ENCODE results near the gene EXOC3L4.

Gene EXOC3L4

DNA sequence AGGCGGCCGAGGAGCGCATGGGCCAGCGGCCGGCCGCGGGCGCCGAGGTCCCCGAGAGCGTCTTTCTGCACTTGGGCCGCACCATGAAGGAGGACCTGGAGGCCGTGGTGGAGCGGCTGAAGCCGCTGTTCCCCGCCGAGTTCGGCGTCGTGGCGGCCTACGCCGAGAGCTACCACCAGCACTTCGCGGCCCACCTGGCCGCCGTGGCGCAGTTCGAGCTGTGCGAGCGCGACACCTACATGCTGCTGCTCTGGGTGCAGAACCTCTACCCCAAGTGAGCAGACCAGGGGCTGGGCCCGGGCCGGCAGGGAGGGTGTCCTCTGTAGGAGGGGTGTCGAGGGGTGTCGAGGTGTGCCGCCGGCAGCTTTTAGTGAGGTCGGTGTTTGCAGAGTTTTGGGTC, 32.8 kb downstream of the EXOC3L4 start:
- peak overlapping the region in 3 of 7 experiments; percentile 11 to 70 (median 31) for H3K4me3 ChIP-seq

DNA sequence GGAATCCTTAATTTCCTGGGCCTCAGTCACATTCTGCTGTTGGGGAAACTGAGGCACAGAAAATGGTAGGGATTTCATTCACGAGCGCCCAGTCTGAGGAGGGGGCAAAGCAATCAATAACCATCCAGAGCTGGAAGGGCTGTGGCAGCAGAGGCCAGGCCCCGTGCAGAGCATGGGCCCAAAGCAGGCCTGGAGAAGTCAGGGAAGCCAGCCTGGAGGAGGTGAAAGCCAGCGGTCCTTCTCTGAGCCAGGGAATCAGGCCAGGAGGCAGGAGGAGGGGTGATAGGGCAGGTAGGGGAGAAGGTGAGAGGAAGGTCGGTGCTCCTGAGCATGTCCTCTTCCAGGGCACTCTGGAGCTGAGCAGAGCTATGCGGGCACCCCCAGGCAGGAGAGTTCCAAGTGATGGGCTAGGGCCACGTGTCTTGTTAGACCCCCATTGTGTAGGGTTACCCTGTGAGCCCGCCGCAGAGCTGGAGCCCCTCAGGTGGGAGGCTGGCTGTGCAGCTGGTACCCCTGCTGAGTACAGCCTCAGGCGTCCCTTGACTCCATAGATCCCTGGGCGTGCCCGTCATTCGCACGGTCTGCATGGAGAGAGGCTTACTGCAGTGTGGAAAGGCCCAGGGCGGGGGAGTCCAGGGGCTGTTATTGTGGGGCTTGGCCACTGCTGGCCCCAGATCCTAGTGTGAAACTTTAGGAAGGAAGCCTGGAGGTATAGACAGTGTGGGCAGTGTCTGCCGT, 33.5 kb downstream of the EXOC3L4 start:
- Histone ChIP-seq H3K27ac (peak overlapping the region in 8 of 21 experiments; percentile 12 to 51 (median 46)), H3K4me3 (peak overlapping the region in 2 of 7 experiments; percentile 11 to 31)

More for the DNA sequence above, 32.8 kb downstream of the EXOC3L4 start:
- H3K27ac ChIP-seq = peak overlapping the region in 1 of 21 experiments; percentile 30

DNA sequence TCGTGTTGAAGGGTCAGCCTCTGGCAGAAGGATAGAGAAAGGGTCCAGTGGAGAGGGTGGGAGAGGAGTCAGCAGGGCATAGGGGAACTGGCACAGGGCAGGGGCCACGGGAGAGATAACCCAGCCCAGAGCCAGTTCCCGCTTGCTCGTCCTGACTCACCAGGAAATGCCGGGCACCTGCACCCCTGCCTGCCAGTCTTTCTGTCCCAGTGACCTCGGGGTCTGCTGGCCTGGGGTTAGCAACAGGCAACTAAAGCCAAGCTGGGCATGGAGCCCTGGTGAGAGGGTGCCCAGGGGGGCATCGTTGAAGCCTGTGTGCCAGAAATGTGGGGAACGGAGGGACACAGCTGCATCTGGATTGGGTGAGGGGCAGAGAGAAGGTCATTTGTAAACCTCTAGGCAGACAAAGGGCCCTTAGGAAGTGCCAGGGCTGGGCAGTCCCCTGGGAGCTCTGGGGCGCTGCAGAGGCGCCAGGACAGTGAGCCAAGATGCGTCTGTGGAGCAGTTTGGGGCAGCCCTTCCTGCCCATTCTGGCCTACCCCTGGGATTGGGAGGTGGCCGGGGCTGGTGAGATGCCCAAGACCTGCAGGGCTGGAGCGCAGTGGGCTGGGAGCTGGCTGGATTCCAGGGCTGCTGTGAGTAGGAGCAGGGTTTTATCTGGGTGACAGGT, 34.2 kb downstream of the EXOC3L4 start:
- H3K4me3 ChIP-seq = peak overlapping the region in 1 of 7 experiments; percentile 31
- peak overlapping the region in 8 of 21 experiments; percentile 12 to 75 (median 48) for H3K27ac ChIP-seq

DNA sequence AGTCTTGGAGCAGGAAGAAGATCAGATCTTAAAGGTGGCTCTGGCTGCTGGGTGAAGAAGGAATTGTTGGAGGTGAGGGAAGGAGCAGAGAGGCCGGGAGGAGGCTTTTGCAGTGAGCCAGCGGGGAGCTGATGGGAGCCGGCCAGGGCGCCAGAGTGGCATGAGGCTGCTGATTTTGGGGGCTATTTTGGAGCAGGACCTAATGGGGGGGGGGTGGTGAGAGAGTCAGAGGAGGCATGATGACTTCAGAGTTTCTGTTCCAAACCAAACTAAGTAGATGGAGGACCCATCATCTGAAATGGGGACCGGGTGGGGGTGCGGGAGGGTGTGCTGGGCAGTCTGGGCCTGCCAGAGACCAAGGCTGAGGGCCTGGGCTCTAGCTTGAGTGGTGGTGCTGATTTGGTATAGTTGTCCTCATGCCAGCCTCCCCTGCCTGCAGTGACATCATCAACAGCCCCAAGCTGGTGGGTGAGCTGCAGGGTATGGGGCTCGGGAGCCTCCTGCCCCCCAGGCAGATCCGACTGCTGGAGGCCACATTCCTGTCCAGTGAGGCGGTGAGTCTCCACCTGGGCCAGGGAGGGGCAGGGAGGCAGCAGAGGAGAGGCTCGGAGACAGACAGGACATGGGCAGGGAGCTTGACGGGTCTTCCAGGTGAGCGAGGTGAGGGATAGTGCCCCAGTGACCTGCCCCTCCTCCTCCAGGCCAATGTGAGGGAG, 34.9 kb downstream of the EXOC3L4 start:
- Histone ChIP-seq H3K4me3 (peak overlapping the region in 1 of 7 experiments; percentile 31), H3K27ac (peak overlapping the region in 4 of 21 experiments; percentile 26 to 75 (median 40))

DNA sequence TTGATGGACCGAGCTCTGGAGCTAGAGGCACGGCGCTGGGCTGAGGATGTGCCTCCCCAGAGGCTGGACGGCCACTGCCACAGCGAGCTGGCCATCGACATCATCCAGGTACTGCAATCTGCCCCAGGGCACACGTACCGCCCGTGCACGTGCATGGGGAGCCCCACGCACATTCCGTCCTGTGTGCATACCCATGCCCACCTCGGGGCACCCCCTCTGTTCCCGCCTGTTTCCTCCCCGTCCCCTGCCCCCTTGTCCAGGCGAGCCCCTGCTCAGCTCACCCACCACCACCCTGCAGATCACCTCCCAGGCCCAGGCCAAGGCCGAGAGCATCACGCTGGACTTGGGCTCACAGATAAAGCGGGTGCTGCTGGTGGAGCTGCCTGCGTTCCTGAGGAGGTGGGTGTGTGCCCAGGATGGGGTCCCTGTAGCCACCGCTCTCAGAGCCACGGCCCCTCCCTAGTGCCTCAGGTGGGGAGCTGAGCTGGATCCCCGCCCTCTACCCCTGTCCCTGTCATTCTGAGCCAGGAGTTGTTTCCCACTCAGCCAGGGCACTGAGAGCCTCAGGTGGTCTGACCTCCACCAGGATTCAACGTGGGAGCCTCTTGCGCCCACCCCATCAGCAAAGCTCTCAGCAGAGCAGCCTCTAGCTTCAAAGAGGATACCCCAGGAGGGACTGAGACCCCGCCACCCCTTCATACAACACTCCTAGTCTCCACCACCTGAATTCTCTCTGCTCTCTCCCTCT, 35.7 kb downstream of the EXOC3L4 start:
- peak overlapping the region in 6 of 21 experiments; percentile 2 to 75 (median 22) for H3K27ac ChIP-seq

DNA sequence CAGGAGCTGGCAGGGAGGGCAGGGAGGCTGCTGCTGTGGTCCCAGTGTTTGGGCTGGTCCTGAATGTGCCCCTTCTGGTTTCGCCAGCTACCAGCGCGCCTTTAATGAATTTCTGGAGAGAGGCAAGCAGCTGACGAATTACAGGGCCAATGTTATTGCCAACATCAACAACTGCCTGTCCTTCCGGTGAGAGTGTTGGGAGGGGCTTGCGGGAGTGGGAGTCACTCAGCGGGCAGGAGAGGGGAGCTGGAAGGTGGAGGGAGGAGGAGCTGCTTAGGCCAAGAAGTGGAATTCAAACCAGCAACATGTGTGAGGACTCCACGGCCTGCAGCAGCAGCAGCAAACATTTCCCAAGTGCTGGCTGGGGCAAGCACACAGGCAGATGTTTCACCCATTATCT, 36.4 kb downstream of the EXOC3L4 start:
- Histone ChIP-seq H3K4me3 (no peak overlapping the region), H3K27ac (peak overlapping the region in 6 of 21 experiments; percentile 2 to 75 (median 39))

More for the DNA sequence above, 35.7 kb downstream of the EXOC3L4 start:
- H3K4me3 ChIP-seq = no peak overlapping the region

DNA sequence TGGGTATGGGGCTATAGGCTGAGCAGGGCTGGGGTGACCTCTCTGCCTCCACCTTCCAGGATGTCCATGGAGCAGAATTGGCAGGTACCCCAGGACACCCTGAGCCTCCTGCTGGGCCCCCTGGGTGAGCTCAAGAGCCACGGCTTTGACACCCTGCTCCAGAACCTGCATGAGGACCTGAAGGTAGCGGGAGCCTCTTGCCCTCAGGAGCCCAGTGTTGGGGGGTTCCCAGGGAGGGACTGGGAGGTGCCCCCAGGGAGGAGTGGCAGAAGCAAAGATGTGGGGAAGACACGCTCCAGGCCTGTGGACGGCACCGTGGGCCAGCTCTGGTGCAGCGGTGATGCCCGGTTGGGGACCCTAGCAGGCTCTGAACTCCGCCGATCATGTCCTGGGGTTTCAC, 37.1 kb downstream of the EXOC3L4 start:
- Histone ChIP-seq H3K4me3 (no peak overlapping the region), H3K27ac (peak overlapping the region in 6 of 21 experiments; percentile 5 to 57 (median 36))

DNA sequence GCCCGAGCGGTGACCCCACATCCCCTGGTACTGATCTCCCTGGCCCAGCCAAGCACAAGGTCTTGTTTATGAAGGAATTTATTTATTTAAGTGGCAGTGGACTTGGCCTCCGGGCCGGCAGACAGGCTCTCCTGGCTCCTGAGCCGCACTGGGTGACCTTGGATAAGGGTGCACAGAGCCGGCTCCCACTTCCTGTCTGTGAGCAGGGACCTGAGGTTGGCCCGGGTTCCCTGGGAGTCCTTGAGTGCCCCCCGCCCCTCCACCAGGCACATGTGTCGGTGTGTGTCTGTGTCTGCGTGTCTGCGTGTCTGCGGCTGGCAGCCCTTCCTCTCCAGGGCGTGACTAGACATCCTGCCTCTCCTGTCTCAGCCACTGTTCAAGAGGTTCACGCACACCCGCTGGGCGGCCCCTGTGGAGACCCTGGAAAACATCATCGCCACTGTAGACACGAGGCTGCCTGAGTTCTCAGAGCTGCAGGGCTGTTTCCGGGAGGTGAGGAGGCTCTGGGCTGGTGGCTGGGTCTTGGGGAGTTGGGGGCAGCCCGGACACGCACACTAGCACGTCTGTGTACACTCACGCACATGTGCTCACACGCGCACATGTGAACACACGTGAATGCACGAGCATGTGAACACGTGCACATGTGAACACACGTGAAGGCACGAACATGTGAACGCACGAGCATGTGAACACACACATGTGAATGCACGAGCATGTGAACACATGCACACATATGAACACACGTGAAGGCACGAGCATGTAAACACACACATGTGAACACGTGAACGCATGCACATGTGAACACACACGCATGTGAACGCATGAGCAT, 38.1 kb downstream of the EXOC3L4 start:
- no peak overlapping the region for H3K4me3 ChIP-seq
- H3K27ac ChIP-seq = peak overlapping the region in 1 of 21 experiments; percentile 5

DNA sequence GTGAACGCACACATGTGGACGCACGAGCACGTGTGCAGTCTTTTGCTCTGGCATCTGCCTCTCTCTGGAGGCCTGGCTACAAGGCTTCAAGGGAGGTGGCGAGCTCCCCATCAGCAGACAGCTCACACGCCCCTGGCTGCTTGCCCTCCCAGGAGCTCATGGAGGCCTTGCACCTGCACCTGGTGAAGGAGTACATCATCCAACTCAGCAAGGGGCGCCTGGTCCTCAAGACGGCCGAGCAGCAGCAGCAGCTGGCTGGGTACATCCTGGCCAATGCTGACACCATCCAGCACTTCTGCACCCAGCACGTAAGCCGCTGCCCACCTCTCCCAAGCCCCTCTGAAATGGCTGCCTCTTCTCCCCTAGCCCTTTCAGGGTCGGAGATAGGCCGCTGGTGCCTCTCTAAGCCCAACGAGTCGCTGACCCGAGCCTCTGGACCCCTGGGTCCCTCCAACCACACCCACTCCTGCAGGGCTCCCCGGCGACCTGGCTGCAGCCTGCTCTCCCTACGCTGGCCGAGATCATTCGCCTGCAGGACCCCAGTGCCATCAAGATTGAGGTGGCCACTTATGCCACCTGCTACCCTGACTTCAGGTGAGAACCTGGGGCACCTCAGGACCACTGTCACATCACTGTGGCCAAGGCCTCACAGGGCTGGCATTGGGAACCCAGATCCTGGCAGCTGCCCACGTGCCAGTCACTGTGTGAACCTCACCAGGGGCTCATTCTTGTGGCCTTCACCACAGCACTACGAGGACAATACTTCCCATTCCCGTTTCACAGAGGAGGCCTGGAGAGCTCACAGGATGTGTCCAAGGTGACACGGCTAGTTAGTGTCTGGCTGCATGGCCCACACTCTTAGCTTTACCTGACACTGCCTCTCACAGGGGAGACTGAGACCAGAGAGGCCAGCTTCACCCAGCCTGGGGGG, 39.0 kb downstream of the EXOC3L4 start:
- Histone ChIP-seq H3K27ac (no peak overlapping the region), H3K4me3 (no peak overlapping the region)

DNA sequence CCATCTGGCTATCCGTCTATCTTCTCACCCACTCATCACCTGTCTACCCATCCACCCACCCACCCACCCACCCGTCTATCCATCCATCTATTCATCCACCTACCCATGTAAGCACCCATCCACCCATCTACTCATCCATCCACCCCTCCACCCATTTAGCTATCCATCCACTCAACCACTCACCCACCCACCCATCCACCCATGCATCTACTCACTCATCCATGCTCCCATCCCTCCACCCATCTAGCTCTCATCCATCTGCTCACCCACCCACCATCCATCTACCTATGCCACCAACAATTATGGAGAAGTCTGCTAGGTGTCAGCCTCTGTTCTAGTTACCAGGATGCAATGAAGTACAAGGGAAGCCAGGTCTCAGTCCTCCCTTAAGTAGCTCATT, 39.9 kb downstream of the EXOC3L4 start:
- H3K27ac ChIP-seq = no peak overlapping the region
- H3K4me3 ChIP-seq = no peak overlapping the region

DNA sequence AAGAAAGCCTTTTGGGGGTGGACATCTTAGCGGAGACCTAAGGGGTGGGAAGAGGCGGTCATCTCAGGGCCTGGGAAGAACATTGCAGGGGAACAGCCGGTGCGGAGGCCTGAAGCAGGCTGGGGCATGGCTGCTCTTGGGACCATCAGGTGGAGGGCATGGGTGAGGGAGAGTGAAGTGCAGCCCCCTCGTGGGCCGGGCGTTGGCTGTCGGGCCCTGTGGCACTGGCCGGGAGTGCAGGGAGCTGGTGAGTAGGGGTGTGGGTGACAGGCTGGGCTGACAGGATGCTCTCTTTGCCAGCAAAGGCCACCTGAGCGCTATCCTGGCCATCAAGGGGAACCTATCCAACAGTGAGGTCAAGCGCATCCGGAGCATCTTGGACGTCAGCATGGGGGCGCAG, 40.4 kb downstream of the EXOC3L4 start:
- no peak overlapping the region for H3K4me3 ChIP-seq
- no peak overlapping the region for H3K27ac ChIP-seq

DNA sequence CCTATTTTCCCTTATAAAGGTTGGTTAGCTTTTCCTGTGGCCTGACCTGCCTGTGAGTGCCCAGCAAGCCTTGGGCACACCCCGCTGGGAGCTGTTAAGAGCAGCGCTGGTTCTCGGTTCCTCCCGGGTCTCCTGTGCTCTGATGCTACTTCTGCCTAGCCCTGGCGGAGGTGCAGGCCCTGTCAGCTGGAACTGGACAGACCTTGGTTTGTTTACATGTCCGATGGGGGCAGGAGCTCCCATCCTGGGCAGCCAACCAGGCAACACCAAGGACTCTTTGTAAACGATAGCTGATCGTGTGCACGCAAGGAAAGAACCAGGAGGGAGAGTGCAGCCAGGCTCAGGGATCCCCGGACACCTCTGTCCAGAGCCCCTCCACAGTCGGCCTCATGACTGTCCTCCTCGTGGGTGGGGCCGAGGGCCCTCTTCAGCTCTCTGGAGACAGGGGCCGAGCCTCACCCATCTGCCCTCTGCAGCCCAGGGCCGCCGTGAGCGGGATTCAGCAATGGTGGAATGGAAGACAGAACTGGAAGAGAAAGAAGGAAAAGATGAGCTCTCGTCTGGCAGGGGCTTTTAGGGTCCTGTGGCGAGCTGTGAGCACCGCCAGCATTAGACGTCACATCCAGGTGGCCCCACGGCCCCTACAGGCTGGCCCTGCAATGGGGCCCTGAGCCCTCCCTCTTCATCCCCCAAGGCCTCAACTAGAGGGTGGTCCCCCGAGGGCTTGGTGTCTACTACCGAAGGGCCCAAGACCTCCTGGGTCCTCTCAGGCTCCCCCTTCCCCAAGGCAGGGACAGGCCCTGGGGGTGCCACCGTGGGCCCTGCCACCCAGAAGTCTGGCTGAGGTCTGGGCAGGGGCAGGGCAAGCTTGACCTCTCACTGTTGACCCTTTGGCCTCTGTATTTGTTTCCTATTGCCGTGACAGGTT, 41.1 kb downstream of the EXOC3L4 start:
- peak overlapping the region in 4 of 21 experiments; percentile 15 to 60 (median 53) for H3K27ac ChIP-seq
- no peak overlapping the region for H3K4me3 ChIP-seq

DNA sequence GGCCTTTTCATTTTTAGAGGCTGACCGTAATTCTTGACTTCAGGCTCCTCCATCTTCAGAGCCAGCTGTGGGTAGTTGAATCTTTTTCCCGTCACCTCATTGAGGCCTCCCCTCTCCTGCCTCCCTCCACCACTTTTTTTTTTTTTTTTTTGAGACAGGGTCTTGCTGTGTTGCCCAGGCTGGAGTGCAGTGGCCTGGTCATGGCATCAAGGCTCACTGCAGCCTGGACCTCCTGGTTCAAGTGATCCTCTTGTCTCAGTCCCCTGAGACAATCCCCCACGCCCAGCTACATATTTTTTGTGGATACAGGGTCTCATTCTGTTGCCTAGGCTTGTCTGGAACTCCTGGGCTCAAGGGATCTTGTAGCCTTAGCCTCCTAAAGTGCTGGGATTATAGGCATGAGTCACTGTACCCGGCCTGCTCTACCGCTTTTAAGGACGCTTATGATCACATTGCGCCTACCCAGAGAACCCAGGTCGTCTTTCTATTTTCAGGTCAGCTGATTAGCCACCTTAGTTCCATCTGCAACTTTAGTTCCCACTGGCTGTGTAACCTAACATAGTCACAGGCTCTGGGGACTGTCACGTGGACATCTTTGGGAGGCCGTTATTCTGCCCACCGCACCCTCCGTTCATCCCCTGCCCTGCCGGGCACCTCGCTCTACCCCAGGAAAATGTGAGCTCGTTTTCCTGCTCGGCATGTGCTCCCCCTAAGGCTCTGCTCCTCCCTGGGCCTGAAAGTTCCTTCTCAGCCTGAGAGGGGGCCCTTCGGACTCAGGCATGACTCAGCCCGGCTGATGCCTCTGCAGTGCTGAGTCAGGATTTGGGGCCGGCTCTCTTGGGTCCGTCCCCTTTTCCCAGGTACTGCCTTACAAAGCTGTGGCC, 42.1 kb downstream of the EXOC3L4 start:
- Histone ChIP-seq H3K27ac (peak overlapping the region in 15 of 21 experiments; percentile 6 to 68 (median 43)), H3K4me3 (no peak overlapping the region)

DNA sequence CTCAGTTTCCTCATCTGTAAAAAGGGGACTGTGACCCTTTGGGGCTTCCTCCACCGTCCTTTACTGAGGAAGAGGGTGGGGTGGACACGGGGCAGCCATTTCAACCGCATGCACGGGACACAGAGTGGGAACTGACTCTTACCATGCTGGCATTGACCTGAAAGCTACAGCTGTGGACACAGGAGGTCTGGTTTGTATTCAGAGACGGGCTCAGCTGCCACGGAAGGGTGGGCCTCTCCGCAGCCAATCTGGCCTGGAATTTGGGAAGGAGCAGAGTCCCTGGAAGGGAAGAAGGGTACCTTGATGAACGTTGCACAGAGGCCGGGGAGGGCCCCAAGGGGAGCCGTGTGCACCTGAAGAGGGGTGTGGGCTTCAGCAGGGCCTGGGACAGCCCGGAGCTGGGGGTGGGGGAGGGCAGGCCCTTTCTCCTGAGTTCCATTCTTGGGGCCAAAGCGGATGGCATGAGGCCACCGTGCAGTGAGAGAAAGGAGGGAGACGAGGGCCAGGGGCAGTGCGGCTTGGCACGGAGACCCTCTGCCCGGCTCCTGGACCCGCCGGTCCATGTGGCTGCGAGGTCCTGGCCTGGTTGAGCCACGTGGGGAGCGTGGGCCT, 43.3 kb downstream of the EXOC3L4 start:
- H3K4me3 ChIP-seq = no peak overlapping the region
- H3K27ac ChIP-seq = peak overlapping the region in 11 of 21 experiments; percentile 0 to 68 (median 17)

All from skin epidermis (tissue), 12 donors.